ENCODE results near the gene THAP11. TPM values are rescaled to one million over a fixed set of nuclear protein-coding genes. Genes with fewer than 3 reads are reported as not detected.

THAP11 gene
- total RNA-seq, 4 donors from 2014 or later = 21.2 to 36.9 (median 34.0) TPM

DNA sequence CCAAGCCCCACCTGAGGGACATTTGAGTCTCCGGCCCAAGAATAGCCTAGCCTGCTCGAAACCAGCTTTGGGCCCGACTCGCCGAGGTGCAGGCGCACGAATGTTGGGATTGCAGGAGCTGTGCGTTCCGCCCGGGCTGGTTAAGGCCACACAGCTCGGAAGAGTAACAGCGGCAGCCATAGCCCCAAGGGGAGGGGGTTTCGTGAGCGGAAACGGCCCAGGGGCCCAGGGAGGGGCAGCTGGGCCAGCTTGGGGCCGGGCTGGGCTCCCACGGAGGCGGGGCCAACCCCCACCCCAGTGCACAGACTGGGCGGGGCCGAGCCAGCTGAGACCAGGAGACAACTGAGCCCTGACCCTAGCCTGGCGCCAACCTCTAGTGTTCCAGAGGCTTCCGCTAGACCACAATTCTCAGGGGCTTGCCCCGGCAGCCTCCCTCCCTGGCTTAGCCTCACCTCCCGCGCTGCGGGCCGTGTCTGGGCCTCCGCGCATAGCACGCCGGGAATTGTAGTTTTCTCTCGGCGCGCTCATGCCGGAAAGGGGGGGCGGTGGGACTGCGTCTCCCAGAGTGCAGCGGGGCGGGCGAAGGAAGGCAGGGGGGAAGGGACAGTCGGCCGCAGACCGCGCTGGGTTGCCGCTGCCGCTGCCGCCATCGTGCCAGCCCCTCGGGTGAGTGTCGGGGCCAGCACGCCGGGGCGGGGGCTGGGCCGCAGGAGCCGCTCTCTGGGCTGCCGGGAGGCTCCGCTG lies 4.4 kb downstream of the THAP11 start, which contains the start of gene NUTF2:
Gene NUTF2 (plus strand): TSS at position 614 of the 744 bp plus-strand sequence. CDS start 18,198 bp downstream, outside the sequence.
- TF ChIP-seq, protein P1, sequence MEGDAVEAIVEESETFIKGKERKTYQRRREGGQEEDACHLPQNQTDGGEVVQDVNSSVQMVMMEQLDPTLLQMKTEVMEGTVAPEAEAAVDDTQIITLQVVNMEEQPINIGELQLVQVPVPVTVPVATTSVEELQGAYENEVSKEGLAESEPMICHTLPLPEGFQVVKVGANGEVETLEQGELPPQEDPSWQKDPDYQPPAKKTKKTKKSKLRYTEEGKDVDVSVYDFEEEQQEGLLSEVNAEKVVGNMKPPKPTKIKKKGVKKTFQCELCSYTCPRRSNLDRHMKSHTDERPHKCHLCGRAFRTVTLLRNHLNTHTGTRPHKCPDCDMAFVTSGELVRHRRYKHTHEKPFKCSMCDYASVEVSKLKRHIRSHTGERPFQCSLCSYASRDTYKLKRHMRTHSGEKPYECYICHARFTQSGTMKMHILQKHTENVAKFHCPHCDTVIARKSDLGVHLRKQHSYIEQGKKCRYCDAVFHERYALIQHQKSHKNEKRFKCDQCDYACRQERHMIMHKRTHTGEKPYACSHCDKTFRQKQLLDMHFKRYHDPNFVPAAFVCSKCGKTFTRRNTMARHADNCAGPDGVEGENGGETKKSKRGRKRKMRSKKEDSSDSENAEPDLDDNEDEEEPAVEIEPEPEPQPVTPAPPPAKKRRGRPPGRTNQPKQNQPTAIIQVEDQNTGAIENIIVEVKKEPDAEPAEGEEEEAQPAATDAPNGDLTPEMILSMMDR (IDR thresholded peaks at IDR 0.05; ENCODE audit: low read depth) = no peak

DNA sequence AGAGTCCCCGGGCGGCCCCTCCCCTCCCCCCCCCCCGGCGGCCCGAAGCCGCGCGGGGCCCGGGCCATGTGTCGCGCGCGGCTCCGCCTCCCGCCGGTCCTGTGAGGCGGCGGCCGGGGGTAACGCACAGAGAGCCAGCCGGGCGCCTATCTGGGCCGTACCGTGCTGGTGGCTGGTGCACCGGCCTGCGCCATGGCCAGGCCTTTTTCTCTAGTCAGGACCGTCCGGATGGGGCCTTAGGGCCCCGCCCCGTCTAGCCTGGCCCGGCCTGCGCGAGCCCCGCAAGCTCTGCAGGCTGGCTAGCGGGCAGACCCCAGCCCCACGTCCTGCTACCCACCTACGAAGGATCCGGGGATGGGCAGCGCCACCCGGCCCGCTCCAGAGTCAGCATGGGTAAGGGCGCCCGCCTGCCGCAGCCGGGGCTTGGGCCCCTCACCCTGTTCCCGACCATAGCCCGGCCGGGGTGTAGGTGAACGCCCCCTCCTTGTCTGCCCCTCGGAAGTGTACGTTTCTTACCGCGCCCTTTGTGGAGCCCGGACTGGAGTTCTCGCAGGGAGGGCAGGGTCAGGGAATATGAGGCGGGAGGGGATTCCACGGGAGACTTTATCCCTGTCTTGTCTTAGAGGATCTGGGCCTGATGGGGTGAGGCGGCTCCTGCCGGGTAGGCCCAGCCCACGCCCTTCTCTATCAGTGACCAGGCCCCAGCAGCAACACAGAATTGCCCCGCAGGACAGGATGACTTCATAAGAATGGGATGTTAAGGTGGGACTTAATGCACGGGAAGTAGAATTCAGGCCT lies 5.1 kb downstream of the THAP11 start, which contains the start of gene CENPT:
Gene CENPT (minus strand): TSS at position 630 of the 798 bp plus-strand sequence. CDS start 13,834 bp downstream, outside the sequence.
- TF ChIP-seq, protein P1 (IDR thresholded peaks at IDR 0.05; ENCODE audit: low read depth) = no peak

DNA sequence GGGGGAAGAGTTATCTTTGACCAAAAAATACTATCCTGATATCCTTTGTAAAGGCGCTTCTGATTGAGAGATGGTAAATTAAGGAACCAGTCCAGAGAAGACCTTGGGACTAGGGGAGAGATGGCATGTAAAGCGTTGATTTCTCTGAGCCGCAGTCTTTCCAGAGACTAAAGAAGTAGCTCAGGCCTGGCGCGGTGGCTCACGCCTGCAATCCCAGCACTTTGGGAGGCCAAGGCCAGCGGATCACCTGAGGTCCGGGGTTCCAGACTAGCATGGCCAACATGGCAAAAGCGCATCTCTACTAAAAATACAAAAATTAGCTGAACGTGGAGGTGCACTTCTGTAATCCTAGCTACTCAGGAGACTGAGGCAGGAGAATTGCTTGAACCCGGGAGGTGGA lies 6.0 kb downstream of the THAP11 start:
- TF ChIP-seq, protein P1 (IDR thresholded peaks at IDR 0.05; ENCODE audit: low read depth) = no peak

DNA sequence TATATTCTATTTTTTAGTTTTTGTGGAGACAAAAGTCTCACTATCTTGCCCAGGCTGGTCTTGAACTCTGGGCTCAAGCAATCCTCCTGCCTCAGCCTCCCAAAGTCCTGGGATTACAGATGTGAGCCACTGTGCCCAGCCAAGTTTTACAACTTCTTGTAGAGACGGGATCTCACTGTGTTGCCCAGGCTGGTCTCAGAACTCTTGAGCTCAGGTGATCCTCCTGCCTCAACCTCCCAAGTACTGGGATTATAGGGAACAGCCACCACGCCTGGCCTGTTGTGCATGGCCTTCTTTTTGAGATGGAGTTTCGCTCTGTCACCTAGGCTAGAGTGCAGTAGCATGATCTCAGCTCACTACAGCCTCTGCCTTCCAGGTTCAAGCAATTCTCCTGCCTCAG lies 11.6 kb downstream of the THAP11 start:
- TF ChIP-seq, protein P1 (IDR thresholded peaks at IDR 0.05; ENCODE audit: low read depth) = no peak

DNA sequence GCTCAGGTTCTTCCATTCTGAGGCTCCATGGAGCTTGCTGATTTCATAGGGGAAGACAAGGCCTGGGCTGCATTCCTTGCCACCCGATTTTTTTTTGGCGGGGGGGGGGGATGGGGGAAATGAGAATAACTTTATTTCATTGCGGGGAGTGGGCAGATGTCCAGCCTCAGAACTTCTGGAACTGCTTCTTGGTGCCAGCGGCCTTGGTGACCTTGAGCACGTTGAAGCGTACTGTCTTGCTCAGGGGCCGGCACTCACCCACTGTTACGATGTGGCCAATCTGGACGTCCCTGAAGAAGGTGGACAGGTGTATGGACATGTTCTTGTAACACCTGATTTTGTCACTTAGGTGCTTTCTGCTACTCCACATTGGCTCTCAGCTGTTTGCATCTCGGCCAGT lies 13.7 kb downstream of the THAP11 start:
- TF ChIP-seq, protein P1 (IDR thresholded peaks at IDR 0.05; ENCODE audit: low read depth) = no peak

DNA sequence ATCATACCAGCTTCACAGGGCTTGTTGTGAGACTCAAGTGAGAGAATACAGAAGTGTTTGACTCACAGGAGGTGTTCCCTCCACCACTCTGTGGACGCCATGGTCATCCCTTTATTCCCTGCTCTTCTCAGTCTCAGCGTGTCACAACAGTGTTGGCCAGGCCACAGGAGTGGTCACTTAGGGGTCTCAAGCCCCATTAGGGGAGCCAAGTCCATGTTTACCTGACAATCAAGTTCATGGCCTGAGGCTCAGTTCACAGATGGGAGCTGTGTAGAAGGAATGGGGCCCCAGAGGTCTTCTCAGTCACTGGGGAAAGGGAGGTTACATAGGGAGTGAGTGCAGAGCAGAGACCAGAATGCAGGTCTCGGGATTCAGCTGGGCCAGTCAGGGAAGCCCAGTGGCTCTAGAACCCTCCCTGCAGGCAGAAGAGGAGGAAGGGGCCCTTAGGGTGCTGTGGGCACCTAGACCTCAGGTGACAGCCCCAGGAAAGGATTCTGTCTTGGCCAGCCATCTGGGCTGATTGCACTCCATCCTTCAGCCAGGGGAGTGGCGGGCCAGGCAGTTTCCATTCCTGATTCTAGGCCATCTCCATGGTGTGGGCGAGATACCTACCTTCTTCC lies 14.9 kb downstream of the THAP11 start:
- TF ChIP-seq, protein P1 (IDR thresholded peaks at IDR 0.05; ENCODE audit: low read depth) = no peak

All from subcutaneous adipose tissue (tissue), 4 donors.